Uterus (tissue), 4 donors: ENCODE results near the gene JPH2. TPM values are rescaled to one million over a fixed set of nuclear protein-coding genes. Genes with fewer than 3 reads are reported as not detected.

ENCODE experiments used
- DNase-seq, 2 donors: peaks; one replicate each; pipeline ENCODE4 v3.0.0-alpha.2; 2019 to 2020
- H3K27ac ChIP-seq, 2 donors: fragments of 200-600 bp; sonication (generic); 1 replicate in 1 of 2; 2 replicates in 1 of 2; pipeline ENCODE4 v1.5.1; 2016 to 2018
- H3K27me3 ChIP-seq, 2 donors: fragments of 200-600 bp; sonication (generic); one replicate each; pipeline ENCODE4 v1.5.1; 2018 to 2019; ENCODE audit warnings: control low read depth in 1 of 2
- H3K36me3 ChIP-seq, 2 donors: fragments of 200-600 bp; sonication (generic); one replicate each; pipeline ENCODE4 v1.5.1; 2019; ENCODE audit warnings: control low read depth in 1 of 2
- H3K4me1 ChIP-seq, 2 donors: fragments of 200-600 bp; sonication (generic); one replicate each; pipeline ENCODE4 v1.5.1; 2018 to 2019; ENCODE audit warnings: control low read depth in 1 of 2
- H3K4me3 ChIP-seq, 2 donors: fragments of 200-600 bp; sonication (generic); 1 replicate in 1 of 2; 2 replicates in 1 of 2; pipeline ENCODE4 v1.5.1; 2018 to 2019; ENCODE audit warnings: mild to moderate bottlenecking in 1 of 2
- H3K9me3 ChIP-seq, 2 donors: fragments of 200-600 bp; sonication (generic); one replicate each; pipeline ENCODE4 v1.5.1; 2019; ENCODE audit warnings: control low read depth in 1 of 2
- CTCF ChIP-seq, 4 experiments: fragments of 200-600 bp in 2 of 4; fragments of 450-650 bp in 2 of 4; sonication (generic) in 2 of 4; IDR thresholded peaks; one replicate each; pipeline ENCODE4 v1.5.1; 2016 to 2019; ENCODE audit warnings: antibody characterized with exemption in 4 of 4, mild to moderate bottlenecking in 2 of 4, moderate library complexity in 1 of 4
- POLR2A ChIP-seq, 2 donors: fragments of 450-650 bp; IDR thresholded peaks; one replicate each; pipeline ENCODE4 v1.6.1; 2016; ENCODE audit warnings: antibody characterized with exemption in 2 of 2, mild to moderate bottlenecking in 1 of 2, moderate library complexity in 1 of 2
- intact Hi-C: fragments of 100-400 bp; cut with DNase I; formaldehyde crosslinking; loops from one replicate; pipeline ENCODE4 v1.15.1; 2023; ENCODE audit warnings: low total_unique reads
- total RNA-seq, 4 donors: library from RNA; depleted of rRNA in 3 of 4; stranded (reverse); fragments of >200 nt in 3 of 4; gene quantifications; one replicate each; pipeline versions ENCODE4 v1.1.0 to v1.2.4, GENCODE V29; 2014 to 2023
- donor health status: DM: yes; HTN: yes; CAD: no.

The JPH2 gene
- total RNA-seq, 4 donors from 2014 or later: 17.6 to 133 (median 61.2) TPM

GRCh38 chr20:44231713-44232468 lies 44.9 kb upstream of the JPH2 start:
- Histone ChIP-seq H3K27ac (no peak overlapping the region), H3K27me3 (no peaks in the 10 kb centered on the region), H3K36me3 (no peaks in the 10 kb centered on the region), H3K4me1 (no peaks in the 10 kb centered on the region), H3K4me3 (no peak overlapping the region), H3K9me3 (no peaks in the 10 kb centered on the region)
- intact Hi-C loops: no loop called here
- TF ChIP-seq CTCF (IDR thresholded peaks at IDR 0.05) (no peak), POLR2A (IDR thresholded peaks at IDR 0.05) (no peak)
- no peak for DNase-seq

GRCh38 chr20:44231193-44231592 lies 44.2 kb upstream of the JPH2 start:
- Histone ChIP-seq H3K9me3 (no peaks in the 10 kb centered on the region), H3K4me3 (no peak overlapping the region), H3K36me3 (no peaks in the 10 kb centered on the region), H3K4me1 (no peaks in the 10 kb centered on the region), H3K27ac (no peak overlapping the region), H3K27me3 (no peaks in the 10 kb centered on the region)
- no peak for DNase-seq
- intact Hi-C loops: no loop called here
- TF ChIP-seq CTCF (IDR thresholded peaks at IDR 0.05): no peak
- TF ChIP-seq POLR2A (IDR thresholded peaks at IDR 0.05): no peak

- Histone ChIP-seq H3K27me3 (no peaks in the 10 kb centered on the region), H3K4me3 (no peak overlapping the region), H3K9me3 (no peaks in the 10 kb centered on the region), H3K4me1 (no peaks in the 10 kb centered on the region), H3K36me3 (no peaks in the 10 kb centered on the region), H3K27ac (no peak overlapping the region)
- no peak for TF ChIP-seq POLR2A (IDR thresholded peaks at IDR 0.05)
- TF ChIP-seq CTCF (IDR thresholded peaks at IDR 0.05): no peak
- DNase-seq: no peak
- intact Hi-C loops: no loop called here
Observed at GRCh38 chr20:44228465-44229258, 41.7 kb upstream of the JPH2 start.

- intact Hi-C loops: no loop called here
- TF ChIP-seq CTCF (IDR thresholded peaks at IDR 0.05) (no peak), POLR2A (IDR thresholded peaks at IDR 0.05) (no peak)
- H3K27me3 ChIP-seq: no peaks in the 10 kb centered on the region
- H3K4me3 ChIP-seq: no peak overlapping the region
- no peaks in the 10 kb centered on the region for H3K9me3 ChIP-seq
- no peak overlapping the region for H3K27ac ChIP-seq
- H3K4me1 ChIP-seq: no peaks in the 10 kb centered on the region
- H3K36me3 ChIP-seq: no peaks in the 10 kb centered on the region
- no peak for DNase-seq
Observed at GRCh38 chr20:44224637-44225036, 37.6 kb upstream of the JPH2 start.

- Histone ChIP-seq H3K27me3 (no peaks in the 10 kb centered on the region), H3K4me1 (no peaks in the 10 kb centered on the region), H3K36me3 (no peaks in the 10 kb centered on the region), H3K9me3 (no peaks in the 10 kb centered on the region), H3K27ac (no peak overlapping the region), H3K4me3 (no peak overlapping the region)
- no peak for TF ChIP-seq CTCF (IDR thresholded peaks at IDR 0.05)
- no peak for TF ChIP-seq POLR2A (IDR thresholded peaks at IDR 0.05)
- intact Hi-C loops: no loop called here
- DNase-seq: no peak
Observed at GRCh38 chr20:44223721-44224120, 36.7 kb upstream of the JPH2 start.
